GM19193 (cell line): ENCODE data around the gene ZNF486.

ENCODE experiments used
- POLR2A ChIP-seq: IDR thresholded peaks from 4 replicates; pipeline ENCODE4 v1.6.1; 2011; ENCODE audit not compliant: insufficient read depth, insufficient read length; ENCODE audit errors: extremely low read depth

The ZNF486 gene

DNA sequence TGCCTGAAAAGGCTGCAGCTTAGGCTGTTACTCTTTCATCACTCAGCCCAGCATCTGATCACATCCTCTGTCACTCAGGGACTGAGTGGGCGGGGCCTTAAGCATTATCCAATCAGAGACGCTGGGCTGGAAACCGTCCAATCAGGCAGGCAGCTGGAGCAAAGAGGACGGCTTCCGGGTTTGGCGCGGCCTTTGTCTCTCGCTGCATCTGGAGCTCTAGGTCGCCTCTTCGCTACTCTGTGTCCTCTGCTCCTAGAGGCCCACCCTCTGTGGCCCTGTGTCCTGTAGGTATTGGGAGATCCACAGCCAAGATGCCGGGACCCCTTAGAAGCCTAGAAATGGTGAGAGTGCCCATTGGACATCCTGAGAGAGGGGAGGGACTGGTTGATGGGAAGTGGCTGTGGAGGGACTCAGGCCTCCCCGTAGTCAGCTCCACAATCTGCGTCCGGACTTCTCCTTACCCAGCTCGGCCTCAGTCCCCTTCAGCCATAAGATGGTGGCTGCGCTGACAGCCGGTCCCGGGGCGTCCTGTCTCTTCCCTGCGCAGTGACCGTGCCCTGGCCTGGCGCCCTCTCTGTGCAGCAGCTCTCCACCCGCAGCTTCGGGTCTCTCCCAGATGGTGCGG lies at the start of gene ZNF486:
ZNF486 (plus strand) TSS at position 195 of the 625 bp plus-strand sequence; CDS start at position 312, 117 bp downstream.
- peak; percentile 67 for TF ChIP-seq POLR2A

GRCh38 chr19:20124879-20125278 lies 42.1 kb upstream of the ZNF486 start:
- TF ChIP-seq POLR2A: no peak

DNA sequence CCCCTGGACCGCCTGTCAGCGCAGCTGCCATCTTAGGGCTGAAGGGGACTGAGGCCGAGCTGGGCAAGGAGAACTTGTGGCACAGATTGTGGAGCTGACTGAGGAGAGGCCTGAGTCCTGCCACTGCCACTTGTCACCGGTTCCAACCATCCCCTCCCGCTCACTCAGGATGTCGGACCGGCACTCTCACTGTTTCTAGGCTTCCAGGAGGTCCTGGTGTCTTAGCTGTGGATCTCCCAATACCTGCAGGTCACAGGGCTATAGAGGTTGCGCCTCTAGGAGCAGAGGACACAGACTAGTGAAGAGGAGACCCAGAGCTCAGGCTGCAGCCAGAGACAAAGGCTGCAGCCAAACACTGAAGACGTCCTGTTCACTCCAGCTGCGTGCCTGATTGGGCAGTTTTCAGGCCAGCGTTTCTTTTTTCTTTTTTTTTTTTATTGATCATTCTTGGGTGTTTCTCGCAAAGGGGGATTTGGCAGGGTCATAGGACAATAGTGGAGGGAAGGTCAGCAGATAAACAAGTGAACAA lies 15.3 kb upstream of the ZNF486 start:
- TF ChIP-seq POLR2A: no peak

DNA sequence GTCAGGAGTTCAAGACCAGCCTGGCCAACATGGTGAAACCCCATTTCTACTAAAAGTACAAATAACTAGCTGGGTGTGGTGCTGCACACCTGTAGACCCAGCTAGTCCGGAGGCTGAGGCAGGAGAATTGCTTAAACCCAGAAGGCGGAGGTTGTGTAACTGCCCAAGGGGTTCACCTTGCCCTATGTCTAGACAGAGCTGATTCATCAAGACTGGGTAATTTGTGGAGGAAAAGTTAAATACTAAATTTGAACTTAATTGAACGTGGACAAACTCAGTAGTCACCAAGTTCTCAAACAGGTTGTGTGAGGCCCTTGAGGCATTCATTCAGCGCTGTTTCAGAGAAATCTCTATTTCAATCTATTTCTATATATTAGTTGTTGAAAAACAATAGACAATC lies 13.7 kb upstream of the ZNF486 start:
- TF ChIP-seq POLR2A: no peak

DNA sequence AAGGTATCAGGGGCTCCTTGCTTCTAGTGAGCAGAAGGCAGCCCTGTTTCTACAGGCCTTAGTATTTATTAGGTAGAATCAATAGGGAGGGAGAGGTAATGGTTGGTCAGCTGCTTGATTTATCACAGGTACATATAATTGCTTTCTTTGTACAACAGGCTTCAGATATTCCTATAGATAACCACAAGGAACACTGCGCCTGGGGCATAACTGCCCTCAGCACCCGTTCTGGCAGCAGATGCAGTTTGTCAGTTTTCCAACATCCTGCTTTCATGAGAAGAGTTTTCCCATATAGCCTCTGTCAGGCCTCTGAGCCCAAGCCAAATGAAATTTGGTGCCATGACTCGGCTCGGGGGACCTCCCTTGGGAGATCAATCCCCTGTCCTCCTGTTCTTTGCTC lies 12.4 kb upstream of the ZNF486 start:
- TF ChIP-seq POLR2A: no peak

GRCh38 chr19:20162821-20163220 lies 4.2 kb upstream of the ZNF486 start:
- TF ChIP-seq POLR2A: no peak

DNA sequence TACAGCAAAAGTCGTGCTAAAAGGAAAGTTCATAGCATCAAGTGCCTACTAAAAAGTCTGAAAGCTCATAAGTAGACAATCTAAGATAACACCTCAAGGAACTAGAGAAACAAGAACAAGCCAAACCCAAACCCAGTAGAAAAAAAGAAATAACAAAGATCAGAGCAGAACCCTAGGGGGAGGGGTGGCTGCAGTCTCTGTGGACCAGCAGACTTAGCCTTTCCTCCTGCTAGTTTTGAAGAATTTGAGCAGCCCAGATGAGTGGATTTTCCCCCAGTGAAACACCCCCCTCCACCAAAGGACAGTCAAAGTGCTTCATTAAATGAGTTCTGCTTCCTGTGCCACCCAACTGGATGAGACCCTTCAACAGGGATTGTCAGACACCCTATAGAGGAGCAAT lies 2.6 kb upstream of the ZNF486 start:
- no peak for TF ChIP-seq POLR2A

- no peak for TF ChIP-seq POLR2A
These were observed 932 bp upstream of the ZNF486 start for GRCh38 chr19:20165971-20166592.

DNA sequence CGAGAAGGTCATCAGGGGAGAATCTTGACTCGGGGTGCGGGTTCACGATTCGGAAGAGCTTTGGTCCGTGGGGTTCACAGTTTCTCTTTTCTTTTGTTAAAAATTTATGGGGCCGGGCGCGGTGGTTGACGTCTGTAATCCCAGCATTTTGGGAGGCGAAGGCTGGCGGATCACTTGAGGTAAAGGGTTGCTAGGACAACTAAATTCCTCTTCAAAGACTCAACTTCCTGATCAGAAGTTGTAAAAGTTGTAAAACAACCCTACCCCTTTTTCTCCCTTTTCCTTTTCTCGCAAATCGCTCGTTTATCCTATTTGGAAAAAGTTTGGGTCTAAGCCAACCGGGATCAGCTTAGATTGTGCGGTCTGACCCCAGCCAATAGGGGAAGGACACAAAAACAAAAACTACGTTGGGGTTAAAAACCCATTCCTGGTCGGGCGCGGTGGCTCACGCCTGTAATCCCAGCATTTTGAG lies 673 bp downstream of the ZNF486 start:
- no peak for TF ChIP-seq POLR2A

- no peak for TF ChIP-seq POLR2A
These were observed 4.3 kb downstream of the ZNF486 start for GRCh38 chr19:20171285-20171684.

DNA sequence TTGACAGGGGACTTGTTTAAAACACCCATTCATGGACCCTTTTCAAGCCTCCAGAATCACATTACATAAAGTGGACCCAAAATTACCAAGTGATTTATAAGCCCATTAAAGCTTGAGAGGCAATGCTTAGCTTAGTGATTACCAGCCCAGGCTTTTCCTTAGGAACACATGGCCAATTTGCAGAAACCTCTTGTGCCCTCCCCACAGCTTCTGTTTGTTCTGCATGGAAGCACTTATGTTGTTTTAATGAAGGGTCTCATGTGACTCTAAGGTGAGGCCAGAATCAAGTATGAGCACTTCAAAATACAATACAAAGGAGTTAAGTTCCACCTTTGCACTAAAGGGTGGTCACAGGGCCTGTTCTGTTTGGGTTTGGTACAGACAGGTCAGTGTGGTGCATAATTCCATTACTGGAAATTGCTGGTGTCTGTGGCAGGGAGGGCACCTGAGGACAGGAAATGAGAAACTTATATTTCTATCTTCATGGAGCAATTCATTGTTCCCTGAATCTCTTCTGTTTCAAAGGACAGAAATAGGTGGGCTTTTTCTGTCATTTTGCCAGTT lies 15.3 kb downstream of the ZNF486 start:
- TF ChIP-seq POLR2A: no peak

- TF ChIP-seq POLR2A: no peak
These were observed 19.2 kb downstream of the ZNF486 start for GRCh38 chr19:20186174-20186573.

DNA sequence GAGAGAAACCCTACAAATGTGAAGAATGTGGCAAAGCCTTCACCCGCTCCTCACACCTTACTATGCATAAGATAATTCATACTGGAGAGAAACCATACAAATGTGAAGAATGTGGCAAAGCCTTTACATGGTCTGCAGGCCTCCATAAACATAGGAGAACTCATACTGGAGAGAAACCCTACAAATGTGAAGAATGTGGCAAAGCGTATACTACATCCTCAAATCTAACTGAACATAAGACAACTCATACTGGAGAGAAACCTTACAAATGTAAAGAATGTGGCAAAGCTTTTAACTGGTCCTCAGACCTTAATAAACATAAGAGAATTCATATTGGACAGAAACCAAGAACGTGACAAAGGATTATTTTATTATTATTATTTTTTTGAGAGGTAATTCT lies 30.7 kb downstream of the ZNF486 start:
- TF ChIP-seq POLR2A: no peak

DNA sequence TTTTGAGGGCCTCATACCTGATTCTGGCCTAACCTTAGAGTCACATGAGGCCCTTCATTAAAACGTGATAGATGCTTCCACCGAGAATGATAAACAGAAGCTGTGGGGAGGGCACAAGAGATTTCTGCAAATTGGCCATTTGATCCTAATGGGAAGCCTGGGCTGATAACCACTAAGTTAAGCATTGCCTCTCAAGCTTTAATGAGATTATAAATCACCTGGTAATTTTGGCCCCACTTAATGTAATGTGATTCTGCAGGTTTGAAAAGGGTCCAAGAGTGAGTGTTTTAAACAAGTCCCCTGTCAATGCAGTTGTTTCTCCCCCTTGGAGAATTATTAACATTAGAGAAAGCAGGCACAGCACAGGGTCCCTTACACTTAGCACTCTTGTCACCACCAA lies 42.0 kb downstream of the ZNF486 start:
- no peak for TF ChIP-seq POLR2A

DNA sequence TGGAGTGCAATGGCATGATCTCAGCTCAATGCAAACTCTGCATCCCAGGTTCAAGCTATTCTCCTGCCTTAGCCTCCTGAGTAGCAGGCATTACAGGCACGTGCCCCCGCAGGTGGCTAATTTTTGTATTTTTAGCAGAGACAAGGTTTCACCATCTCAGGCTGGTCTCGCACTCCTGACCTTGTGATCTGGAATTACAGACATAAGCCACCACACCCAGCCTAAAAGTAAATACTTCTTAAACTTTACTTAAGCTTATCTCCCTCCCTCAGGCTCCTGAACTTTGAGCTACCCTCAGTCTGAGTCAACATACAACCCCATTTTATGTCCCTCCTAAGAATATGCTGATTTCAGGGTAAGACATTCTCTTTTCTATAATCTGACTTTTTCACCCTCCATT lies 66.1 kb downstream of the ZNF486 start:
- no peak for TF ChIP-seq POLR2A

DNA sequence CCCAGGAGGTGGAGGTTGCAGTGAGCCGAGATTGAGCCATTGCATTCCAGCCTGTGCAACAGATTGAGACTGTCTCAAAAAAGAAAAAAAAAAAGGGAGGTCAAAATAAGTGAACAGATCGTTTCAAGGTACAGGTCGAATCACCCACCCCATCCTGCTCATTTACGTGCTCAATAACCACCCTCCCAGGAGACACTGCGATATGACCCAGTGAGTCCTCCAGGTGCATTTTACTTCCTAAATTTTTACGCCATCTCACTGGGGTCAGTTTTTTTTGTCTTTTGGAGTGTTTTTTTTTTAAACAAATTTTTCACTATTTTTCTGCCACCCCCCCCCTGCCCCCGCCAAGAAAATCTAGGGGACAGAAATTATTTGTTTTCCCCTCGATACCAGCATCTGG lies 68.1 kb downstream of the ZNF486 start:
- TF ChIP-seq POLR2A: no peak
